ENCODE data around the gene PRAMEF11.
"Not testable (repeated sequence)": the region's sequence is repeated elsewhere in the genome, so short reads cannot be mapped to it uniquely, and the experiment has no call there.

GRCh38 chr1:12819061-12819460 lies 12.1 kb downstream of the PRAMEF11 start:
- not testable (repeated sequence) for TF ChIP-seq CTCF (IDR thresholded peaks at IDR 0.05; ENCODE audit: low read length); EZH2 (IDR thresholded peaks at IDR 0.05; ENCODE audit: borderline replicate concordance, low read length)

Data from OCI-LY1 (cell line).